PFSK-1 (cell line): ENCODE data around the gene RUNX3.

Experiments
- FOXP2 ChIP-seq: optimal IDR thresholded peaks from 2 replicates; pipeline ENCODE3; 2011; ENCODE audit warnings: borderline replicate concordance, control low read depth, inconsistent platforms; ENCODE audit not compliant: insufficient read depth; ENCODE audit errors: extremely low read length, extremely low read depth
- POLR2AphosphoS5 ChIP-seq: IDR thresholded peaks from 2 replicates; pipeline ENCODE4 v1.6.1; 2012; ENCODE audit warnings: low read depth, mild to moderate bottlenecking, control low read depth, low read length, moderate library complexity
- SIN3A ChIP-seq: IDR thresholded peaks from 2 replicates; pipeline ENCODE4 v1.6.1; 2012; ENCODE audit warnings: mild to moderate bottlenecking, low read length, moderate library complexity, borderline replicate concordance; ENCODE audit not compliant: insufficient read depth
- TAF1 ChIP-seq: IDR thresholded peaks from 2 replicates; pipeline ENCODE4 v1.6.1; 2012; ENCODE audit warnings: low read length, control low read depth, borderline replicate concordance; ENCODE audit not compliant: insufficient read depth
- TF ChIP-seq, protein P1 (sequence below), 2 experiments: IDR thresholded peaks; 2 replicates each; pipeline versions ENCODE4 v1.6.1 to v1.8.0; 2011 to 2012; ENCODE audit warnings: low read depth in 2 of 2, low read length in 2 of 2, control low read depth in 1 of 2, inconsistent platforms in 1 of 2, mild to moderate bottlenecking in 1 of 2, moderate library complexity in 1 of 2; ENCODE audit not compliant: insufficient read depth in 1 of 2

Gene RUNX3

GRCh38 chr1:24972221-24972914, 42.3 kb upstream of the RUNX3 start:
- TF ChIP-seq POLR2AphosphoS5 (no peak), TAF1 (no peak), FOXP2 (no peak), SIN3A (no peak)
- TF ChIP-seq, protein P1, sequence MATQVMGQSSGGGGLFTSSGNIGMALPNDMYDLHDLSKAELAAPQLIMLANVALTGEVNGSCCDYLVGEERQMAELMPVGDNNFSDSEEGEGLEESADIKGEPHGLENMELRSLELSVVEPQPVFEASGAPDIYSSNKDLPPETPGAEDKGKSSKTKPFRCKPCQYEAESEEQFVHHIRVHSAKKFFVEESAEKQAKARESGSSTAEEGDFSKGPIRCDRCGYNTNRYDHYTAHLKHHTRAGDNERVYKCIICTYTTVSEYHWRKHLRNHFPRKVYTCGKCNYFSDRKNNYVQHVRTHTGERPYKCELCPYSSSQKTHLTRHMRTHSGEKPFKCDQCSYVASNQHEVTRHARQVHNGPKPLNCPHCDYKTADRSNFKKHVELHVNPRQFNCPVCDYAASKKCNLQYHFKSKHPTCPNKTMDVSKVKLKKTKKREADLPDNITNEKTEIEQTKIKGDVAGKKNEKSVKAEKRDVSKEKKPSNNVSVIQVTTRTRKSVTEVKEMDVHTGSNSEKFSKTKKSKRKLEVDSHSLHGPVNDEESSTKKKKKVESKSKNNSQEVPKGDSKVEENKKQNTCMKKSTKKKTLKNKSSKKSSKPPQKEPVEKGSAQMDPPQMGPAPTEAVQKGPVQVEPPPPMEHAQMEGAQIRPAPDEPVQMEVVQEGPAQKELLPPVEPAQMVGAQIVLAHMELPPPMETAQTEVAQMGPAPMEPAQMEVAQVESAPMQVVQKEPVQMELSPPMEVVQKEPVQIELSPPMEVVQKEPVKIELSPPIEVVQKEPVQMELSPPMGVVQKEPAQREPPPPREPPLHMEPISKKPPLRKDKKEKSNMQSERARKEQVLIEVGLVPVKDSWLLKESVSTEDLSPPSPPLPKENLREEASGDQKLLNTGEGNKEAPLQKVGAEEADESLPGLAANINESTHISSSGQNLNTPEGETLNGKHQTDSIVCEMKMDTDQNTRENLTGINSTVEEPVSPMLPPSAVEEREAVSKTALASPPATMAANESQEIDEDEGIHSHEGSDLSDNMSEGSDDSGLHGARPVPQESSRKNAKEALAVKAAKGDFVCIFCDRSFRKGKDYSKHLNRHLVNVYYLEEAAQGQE (IDR thresholded peaks at IDR 0.05; ENCODE audit: insufficient read depth in 1 of 2, low read depth in 2 of 2, low read length in 2 of 2): no peak

DNA sequence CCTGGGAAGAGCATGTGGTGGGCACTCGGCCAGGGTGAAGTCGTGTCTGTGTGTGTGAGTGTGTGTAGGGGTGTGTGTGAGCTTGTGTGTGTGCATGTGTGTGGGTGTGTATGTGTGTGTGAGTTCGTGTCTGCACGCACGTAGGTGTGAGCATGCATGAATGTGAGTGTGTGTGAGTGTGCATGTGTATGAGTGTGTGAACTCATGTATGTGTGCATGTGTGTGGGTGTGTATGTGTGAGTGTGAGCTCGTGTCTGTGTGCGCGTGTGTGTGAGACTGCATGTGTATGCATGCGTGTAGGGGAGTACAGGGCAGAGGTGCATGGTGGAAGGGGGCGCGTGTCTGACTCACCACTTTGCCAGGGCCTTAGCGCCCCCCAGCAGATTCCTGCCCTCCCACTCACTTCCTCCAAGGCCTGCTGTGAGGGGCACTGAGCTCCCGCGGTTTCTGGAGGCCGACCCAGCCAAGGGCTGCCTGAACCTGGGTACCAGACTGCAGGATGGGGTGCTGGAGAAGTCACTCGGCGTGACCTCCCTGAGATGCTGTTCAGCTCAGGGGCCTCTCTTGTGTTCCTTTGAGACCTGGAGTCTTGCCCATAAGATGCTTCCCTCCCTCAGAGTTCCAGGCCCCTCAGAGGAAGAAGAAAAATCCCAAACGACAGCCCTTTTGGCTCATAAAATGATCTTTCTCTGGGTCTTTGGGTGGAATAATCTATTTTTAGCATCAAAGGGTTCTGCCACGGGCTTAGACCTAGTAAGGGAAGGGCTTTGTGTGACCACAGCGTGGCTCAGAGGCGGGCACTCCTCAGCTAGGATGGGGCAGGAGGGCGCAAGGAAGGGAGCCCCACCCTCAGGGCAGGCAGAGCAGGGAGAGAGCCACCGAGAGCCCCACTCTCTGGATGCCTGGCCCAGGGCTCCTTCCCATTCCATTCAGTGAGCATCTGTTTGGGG, 41.1 kb upstream of the RUNX3 start:
- TF ChIP-seq POLR2AphosphoS5 (no peak), TAF1 (no peak), FOXP2 (no peak), SIN3A (no peak)
- TF ChIP-seq, protein P1 (IDR thresholded peaks at IDR 0.05; ENCODE audit: insufficient read depth in 1 of 2, low read depth in 2 of 2, low read length in 2 of 2): no peak

- TF ChIP-seq FOXP2 (no peak), TAF1 (no peak), POLR2AphosphoS5 (no peak), SIN3A (no peak)
- TF ChIP-seq, protein P1 (IDR thresholded peaks at IDR 0.05; ENCODE audit: insufficient read depth in 1 of 2, low read depth in 2 of 2, low read length in 2 of 2): no peak
These were observed 40.3 kb upstream of the RUNX3 start for GRCh38 chr1:24970399-24970753.

GRCh38 chr1:24969596-24970398, 39.7 kb upstream of the RUNX3 start:
- TF ChIP-seq TAF1 (no peak), SIN3A (no peak), FOXP2 (no peak), POLR2AphosphoS5 (no peak)
- TF ChIP-seq, protein P1 (IDR thresholded peaks at IDR 0.05; ENCODE audit: insufficient read depth in 1 of 2, low read depth in 2 of 2, low read length in 2 of 2): no peak
